H1 (cell line): Measurements from ENCODE around the gene ISM1.

Experiments
- CBX8 ChIP-seq: fragments of 300-800, 300-1000 bp; sonication (generic); IDR thresholded peaks from 2 replicates; pipeline ENCODE4 v1.7.1; 2016; ENCODE audit warnings: low read depth, low read length, borderline replicate concordance
- CEBPB ChIP-seq: IDR thresholded peaks from 2 replicates; pipeline ENCODE4 v1.6.1; 2012; ENCODE audit warnings: low read depth, low read length
- CHD2 ChIP-seq: IDR thresholded peaks from 2 replicates; pipeline ENCODE4 v1.6.1; 2012; ENCODE audit warnings: low read length, improper control_type of control experiment
- EZH2 ChIP-seq: fragments of 200-600 bp; sonication (generic); IDR thresholded peaks from 2 replicates; pipeline ENCODE4 v1.7.1; 2012; ENCODE audit warnings: low read depth, mild to moderate bottlenecking, moderate library complexity, low read length, inconsistent platforms; ENCODE audit not compliant: severe bottlenecking
- HDAC2 ChIP-seq, 2 experiments: fragments of 300-600 bp in 1 of 2; sonication (generic) in 1 of 2; IDR thresholded peaks; 2 replicates each; pipeline ENCODE4 v1.6.1; 2011 to 2012; ENCODE audit warnings: low read depth in 2 of 2, low read length in 2 of 2, mild to moderate bottlenecking in 2 of 2, moderate library complexity in 2 of 2, borderline replicate concordance in 1 of 2, inconsistent platforms in 1 of 2
- MAFK ChIP-seq: IDR thresholded peaks from 2 replicates; pipeline ENCODE4 v1.6.1; 2012; ENCODE audit warnings: low read depth, mild to moderate bottlenecking, improper control_type of control experiment, low read length
- POLR2A ChIP-seq, 2 experiments: IDR thresholded peaks; 1 replicate in 1 of 2; 2 replicates in 1 of 2; pipeline ENCODE4 v1.6.1; 2011; ENCODE audit warnings: low read depth in 2 of 2, low read length in 2 of 2, mild to moderate bottlenecking in 2 of 2; ENCODE audit errors: control extremely low read depth in 1 of 2
- POLR2AphosphoS5 ChIP-seq: IDR thresholded peaks from 2 replicates; pipeline ENCODE4 v1.6.1; 2011; ENCODE audit warnings: low read depth, low read length
- RAD21 ChIP-seq, 2 experiments: IDR thresholded peaks in 1 of 2; conservative IDR thresholded peaks in 1 of 2; 2 replicates each; pipeline ENCODE4 v1.6.1; 2011; ENCODE audit warnings: low read depth in 2 of 2, low read length in 2 of 2, improper control_type of control experiment in 1 of 2, inconsistent platforms in 1 of 2, mild to moderate bottlenecking in 1 of 2, moderate library complexity in 1 of 2
- SUZ12 ChIP-seq: fragments of 200-600 bp; sonication (generic); IDR thresholded peaks from 2 replicates; pipeline ENCODE4 v1.6.1; 2012; ENCODE audit warnings: mild to moderate bottlenecking, inconsistent platforms, low read length, moderate library complexity, mixed read lengths
- TAF1 ChIP-seq: IDR thresholded peaks from 2 replicates; pipeline ENCODE4 v1.6.1; 2011; ENCODE audit warnings: mild to moderate bottlenecking, low read depth, low read length
- TF ChIP-seq, protein P1 (sequence below), 3 experiments: IDR thresholded peaks; 1 replicate in 2 of 3; 2 replicates in 1 of 3; pipeline versions ENCODE4 v1.5.1 to v1.6.1; 2011; ENCODE audit warnings: low read length in 3 of 3, mild to moderate bottlenecking in 3 of 3, inconsistent platforms in 2 of 3, low read depth in 1 of 3, moderate library complexity in 1 of 3; ENCODE audit not compliant: insufficient read depth in 1 of 3; ENCODE audit errors: control extremely low read depth in 1 of 3

DNA sequence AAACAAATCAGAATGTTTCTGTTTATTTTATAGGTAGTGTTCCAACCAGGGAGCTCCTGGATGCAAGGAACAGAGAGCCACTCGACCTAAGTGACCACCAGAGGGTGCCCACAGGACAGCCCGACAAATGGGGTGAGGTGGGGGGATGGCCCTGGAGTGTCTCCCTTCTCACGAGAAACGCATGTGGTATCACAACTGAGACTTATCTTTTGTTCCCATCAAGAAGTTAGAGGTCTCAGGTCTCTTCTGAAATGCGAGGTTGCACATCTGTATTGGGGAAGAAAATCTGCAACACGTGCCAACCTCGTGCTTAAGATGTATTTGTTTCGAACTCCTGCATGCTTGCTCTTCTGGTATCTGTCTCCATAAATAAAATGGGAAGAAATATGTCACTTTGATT lies 104.0 kb downstream of the ISM1 start:
- TF ChIP-seq, protein P1, sequence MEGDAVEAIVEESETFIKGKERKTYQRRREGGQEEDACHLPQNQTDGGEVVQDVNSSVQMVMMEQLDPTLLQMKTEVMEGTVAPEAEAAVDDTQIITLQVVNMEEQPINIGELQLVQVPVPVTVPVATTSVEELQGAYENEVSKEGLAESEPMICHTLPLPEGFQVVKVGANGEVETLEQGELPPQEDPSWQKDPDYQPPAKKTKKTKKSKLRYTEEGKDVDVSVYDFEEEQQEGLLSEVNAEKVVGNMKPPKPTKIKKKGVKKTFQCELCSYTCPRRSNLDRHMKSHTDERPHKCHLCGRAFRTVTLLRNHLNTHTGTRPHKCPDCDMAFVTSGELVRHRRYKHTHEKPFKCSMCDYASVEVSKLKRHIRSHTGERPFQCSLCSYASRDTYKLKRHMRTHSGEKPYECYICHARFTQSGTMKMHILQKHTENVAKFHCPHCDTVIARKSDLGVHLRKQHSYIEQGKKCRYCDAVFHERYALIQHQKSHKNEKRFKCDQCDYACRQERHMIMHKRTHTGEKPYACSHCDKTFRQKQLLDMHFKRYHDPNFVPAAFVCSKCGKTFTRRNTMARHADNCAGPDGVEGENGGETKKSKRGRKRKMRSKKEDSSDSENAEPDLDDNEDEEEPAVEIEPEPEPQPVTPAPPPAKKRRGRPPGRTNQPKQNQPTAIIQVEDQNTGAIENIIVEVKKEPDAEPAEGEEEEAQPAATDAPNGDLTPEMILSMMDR (IDR thresholded peaks at IDR 0.05; ENCODE audit: control extremely low read depth in 1 of 3, insufficient read depth in 1 of 3, low read depth in 1 of 3, low read length in 3 of 3): peak; percentile 81 to 85 (median 81)
- no peak for TF ChIP-seq EZH2
- TF ChIP-seq POLR2A (IDR thresholded peaks at IDR 0.05; ENCODE audit: control extremely low read depth in 1 of 2, low read depth in 2 of 2, low read length in 2 of 2): no peak
- no peak for TF ChIP-seq CBX8
- peak; percentile 51; the same call in 1 of the 2 replicates for TF ChIP-seq CHD2
- TF ChIP-seq HDAC2 (IDR thresholded peaks at IDR 0.05; ENCODE audit: borderline replicate concordance in 1 of 2, low read depth in 2 of 2, low read length in 2 of 2): no peak
- no peak for TF ChIP-seq MAFK
- no peak for TF ChIP-seq SUZ12
- TF ChIP-seq RAD21 (IDR thresholded peaks at IDR 0.05 in 1 of 2, conservative IDR thresholded peaks at IDR 0.05 in 1 of 2; ENCODE audit: low read depth in 2 of 2, low read length in 2 of 2): peak; percentile 89 to 92
- TF ChIP-seq TAF1: no peak
- TF ChIP-seq POLR2AphosphoS5: no peak
- no peak for TF ChIP-seq CEBPB
